Measurements from ENCODE around the gene AGXT.
"Not testable (repeated sequence)": the region's sequence is repeated elsewhere in the genome, so short reads cannot be mapped to it uniquely, and the experiment has no call there.

Gene AGXT

GRCh38 chr2:240840435-240841060, 28.1 kb upstream of the AGXT start:
- DNase-seq (ENCODE audit: low read depth), result no peak

GRCh38 chr2:240846309-240846708, 22.3 kb upstream of the AGXT start:
- not testable (repeated sequence) for DNase-seq (ENCODE audit: low read depth)

DNA sequence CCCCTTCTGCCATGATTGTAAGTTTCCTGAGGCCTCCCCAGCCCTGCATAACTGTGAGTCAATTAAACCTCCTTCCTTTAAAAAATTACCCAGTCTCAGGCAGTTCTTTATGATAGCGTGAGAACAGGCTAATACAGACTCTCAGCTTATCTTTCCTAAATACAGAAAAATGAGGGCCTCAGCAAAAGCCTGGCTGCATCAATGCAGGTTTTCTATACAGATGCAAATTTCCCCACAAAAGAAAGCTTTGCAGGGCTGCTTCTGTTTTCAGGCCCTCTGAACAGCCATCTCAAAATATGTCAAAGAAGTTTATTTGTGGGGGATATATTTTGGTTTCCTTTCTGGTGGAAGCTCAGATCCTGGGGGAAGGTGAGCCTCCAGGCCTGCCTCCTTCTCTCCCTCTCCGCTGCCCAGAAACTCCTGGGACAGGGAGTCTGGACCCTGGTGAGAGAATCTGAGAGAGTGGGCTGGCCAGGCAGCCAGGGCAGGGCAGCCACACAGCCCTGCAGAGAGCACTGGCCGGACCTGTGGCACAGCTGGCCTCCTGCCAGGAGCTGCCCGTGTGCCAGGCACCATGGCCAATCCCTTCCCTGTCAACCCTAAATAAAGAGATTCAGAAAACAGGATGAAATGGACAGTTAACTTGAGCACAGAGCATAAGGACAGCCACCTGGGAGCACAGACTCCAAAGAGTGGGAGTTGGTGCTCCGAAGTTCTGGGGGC, 21.6 kb upstream of the AGXT start:
- no peak for DNase-seq (ENCODE audit: low read depth)

DNA sequence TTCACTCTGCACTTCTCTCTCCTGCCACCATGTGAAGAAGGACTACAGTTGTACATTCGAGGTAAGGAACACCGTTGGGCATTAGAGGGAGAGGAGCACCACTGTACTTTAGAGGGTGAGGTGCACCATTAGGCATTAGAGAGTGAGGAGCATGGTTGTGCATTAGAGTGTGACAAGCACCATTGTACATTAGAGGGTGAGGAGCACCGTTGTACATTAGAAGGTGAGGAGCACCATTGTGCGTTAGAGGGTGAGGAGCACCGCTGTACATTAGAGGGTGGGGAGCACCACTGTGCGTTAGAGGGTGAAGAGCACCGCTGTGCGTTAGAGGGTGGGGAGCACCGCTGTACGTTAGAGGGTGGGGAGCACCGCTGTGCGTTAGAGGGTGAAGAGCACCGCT, 20.8 kb upstream of the AGXT start:
- no peak for DNase-seq (ENCODE audit: low read depth)

DNA sequence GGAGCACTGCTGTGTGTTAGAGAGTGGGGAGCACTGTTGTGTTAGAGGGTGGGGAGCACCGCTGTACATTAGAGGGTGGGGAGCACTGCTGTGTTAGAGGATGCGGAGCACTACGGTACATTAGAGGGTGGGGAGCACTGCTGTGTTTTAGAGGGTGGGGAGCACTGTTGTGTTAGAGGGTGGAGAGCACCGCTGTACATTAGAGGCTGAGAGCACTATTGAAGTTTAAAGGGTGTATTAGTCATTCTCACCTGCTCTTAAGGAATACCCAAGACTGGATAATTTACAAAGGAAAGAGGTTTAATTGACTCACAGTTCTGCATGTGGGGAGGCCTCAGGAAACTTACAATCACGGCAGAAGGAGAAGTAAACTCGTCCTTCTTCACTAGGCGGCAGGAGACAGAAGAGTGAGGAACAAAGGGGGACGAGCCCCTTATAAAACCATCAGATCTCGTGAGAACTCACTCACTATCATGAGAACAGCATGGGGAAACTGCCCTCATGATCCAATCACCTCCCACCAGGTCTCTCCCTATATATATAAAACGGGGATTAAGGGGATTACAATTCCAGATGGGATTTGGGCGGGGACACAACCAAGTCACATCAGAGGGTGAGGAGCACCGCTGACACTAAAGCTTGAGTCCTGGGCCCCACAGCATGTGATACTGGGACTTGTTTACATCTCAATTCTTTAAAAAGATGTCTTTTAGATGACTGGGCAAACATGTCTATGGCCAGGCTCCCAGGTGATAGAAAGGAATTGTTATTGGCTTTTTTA, 19.5 kb upstream of the AGXT start:
- DNase-seq (ENCODE audit: low read depth), result no peak

GRCh38 chr2:240850026-240850425, 18.6 kb upstream of the AGXT start:
- DNase-seq (ENCODE audit: low read depth), result no peak

GRCh38 chr2:240850756-240851077, 17.9 kb upstream of the AGXT start:
- DNase-seq (ENCODE audit: low read depth), result no peak

GRCh38 chr2:240851078-240851991, 17.3 kb upstream of the AGXT start:
- peak; percentile 41 for DNase-seq (ENCODE audit: low read depth)

- DNase-seq (ENCODE audit: low read depth), result no peak
Measured at GRCh38 chr2:240852671-240853314, 15.8 kb upstream of the AGXT start.

- DNase-seq (ENCODE audit: low read depth), result no peak
Measured at GRCh38 chr2:240855670-240856069, 13.0 kb upstream of the AGXT start.

GRCh38 chr2:240856151-240856980, 12.3 kb upstream of the AGXT start:
- DNase-seq (ENCODE audit: low read depth), result no peak

DNA sequence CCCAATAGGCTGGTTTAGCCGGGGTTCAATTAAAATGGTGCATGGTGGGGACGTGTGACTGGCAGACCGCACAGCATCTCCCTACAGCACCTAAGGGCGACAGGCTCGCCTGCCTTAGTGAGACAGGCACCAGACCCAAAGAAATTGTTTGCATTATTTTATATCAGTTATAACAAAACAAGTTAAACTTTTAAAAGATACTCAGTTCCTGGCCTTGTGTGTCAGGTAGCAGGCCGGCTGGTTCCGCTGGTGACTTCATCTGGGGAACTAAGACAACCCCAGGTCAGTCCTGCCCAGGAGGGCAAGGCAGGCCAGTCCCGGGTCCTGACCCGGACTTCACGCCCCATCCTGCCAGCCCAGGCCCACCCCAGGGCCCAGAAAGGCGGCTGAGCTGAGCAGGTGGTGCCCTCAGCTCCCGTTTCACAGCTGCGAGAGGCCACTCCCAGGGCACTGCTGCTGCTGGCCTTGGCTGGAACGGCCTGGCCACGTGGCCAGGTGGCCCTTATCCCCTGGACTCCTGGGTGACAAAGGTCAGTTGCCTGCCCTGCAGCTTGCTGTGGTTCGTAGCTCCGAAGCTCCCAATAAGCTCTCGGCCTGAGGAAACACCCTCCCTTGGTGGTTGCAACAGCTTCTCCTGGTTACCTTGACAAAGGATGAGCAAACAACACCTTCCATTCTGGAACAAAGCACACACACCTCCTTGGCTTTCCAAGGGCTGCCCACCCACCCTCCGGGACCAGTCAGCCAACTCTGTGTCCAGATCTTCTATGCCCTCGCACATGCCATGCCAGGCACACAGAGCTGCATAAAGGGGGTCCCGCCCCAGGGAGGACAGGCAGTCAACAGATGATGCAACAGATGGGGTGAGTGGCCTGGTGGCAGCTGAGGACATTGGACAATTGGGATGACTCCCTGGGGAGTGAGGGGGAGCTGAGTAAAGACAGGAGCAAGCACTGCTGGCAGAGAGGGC, 11.3 kb upstream of the AGXT start:
- no peak for DNase-seq (ENCODE audit: low read depth)

GRCh38 chr2:240858321-240858720, 10.3 kb upstream of the AGXT start:
- DNase-seq (ENCODE audit: low read depth), result no peak

- DNase-seq (ENCODE audit: low read depth), result no peak
Measured at GRCh38 chr2:240858871-240859270, 9.8 kb upstream of the AGXT start.

DNA sequence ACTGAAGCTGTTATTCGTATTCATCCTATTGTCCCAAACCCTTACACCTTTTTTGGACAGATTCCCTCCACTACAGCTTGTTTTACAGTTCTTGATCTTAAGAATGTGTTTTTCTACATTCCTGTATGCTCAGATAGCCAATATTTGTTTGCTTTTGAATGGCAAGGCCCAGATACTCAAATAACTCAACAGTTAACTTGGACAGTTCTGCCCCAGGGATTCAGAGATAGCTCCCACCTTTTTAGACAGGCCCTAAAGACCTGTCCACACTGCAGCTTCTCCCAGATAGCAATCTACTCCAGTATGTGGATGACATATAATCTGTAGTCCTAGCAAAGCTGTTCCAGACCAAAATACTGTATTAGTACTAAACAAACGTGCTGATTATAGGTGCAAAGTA, 7.1 kb upstream of the AGXT start:
- DNase-seq (ENCODE audit: low read depth), result no peak

DNA sequence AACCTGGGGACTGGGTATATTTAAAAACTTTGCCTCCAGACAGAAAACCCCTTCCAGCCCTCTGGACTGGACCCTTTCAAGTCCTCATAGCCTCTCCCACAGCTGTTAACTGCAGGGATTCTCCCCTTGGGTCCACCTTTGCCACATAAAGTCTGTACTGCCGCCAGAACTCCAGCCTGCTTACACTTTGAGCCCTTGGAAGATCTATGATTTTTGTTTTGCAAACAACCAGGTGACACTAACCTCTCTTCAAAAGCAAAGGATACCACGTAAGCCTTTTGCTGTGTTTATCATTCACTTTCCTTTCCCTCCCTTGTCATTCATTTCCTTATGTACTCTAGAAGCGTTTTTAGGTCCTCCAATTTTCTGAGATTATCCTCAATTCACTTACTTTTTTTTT, 4.1 kb upstream of the AGXT start:
- no peak for DNase-seq (ENCODE audit: low read depth)

GRCh38 chr2:240865391-240865790, 3.2 kb upstream of the AGXT start:
- DNase-seq (ENCODE audit: low read depth), result no peak

- DNase-seq (ENCODE audit: low read depth), result no peak
Measured at GRCh38 chr2:240869109-240869955, 708 bp downstream of the AGXT start.
